Spleen (tissue), 7 donors: Measurements from ENCODE around the gene SPTAN1.

ENCODE experiments used
- POLR2A ChIP-seq, 3 donors: fragments of 450-650 bp; IDR thresholded peaks; one replicate each; pipeline ENCODE4 v1.5.1; 2017; ENCODE audit warnings: antibody characterized with exemption in 3 of 3, mild to moderate bottlenecking in 1 of 3
- TF ChIP-seq, protein P1 (sequence below), 11 experiments: fragments of 200-600 bp in 7 of 11; fragments of 450-650 bp in 4 of 11; sonication (generic) in 4 of 11; IDR thresholded peaks in 8 of 11; conservative IDR thresholded peaks in 3 of 11; 1 replicate in 7 of 11; 2 replicates in 4 of 11; pipeline versions ENCODE4 v1.4.0 to v1.8.0; 2016 to 2021; ENCODE audit warnings: antibody characterized with exemption in 11 of 11, inconsistent platforms in 4 of 11, mild to moderate bottlenecking in 1 of 11
- donor health status: DM: no; HTN: no; CAD: no; lungs with moderate emphysema.
- donor health status: DM: no; HTN: no; CAD: no.
- donor health status: DM: no; HTN: no; CAD: no.

DNA sequence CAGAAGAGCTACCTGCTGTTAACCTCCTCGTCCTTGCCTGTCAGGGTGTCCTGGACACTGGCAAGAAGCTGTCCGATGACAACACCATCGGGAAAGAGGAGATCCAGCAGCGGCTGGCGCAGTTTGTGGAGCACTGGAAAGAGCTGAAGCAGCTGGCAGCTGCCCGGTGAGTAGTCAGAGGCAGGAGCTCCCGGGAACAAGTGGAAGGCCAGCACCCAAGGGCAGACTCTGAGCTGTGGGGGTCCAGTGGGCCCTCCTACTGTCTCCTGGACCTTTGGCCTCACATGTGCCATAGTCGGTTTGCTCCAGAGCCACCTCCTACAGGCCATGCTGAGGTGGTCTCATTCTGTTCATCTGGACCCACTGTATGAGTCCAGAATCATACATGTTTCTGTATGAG is 65.6 kb downstream of the SPTAN1 start:
- TF ChIP-seq, protein P1, sequence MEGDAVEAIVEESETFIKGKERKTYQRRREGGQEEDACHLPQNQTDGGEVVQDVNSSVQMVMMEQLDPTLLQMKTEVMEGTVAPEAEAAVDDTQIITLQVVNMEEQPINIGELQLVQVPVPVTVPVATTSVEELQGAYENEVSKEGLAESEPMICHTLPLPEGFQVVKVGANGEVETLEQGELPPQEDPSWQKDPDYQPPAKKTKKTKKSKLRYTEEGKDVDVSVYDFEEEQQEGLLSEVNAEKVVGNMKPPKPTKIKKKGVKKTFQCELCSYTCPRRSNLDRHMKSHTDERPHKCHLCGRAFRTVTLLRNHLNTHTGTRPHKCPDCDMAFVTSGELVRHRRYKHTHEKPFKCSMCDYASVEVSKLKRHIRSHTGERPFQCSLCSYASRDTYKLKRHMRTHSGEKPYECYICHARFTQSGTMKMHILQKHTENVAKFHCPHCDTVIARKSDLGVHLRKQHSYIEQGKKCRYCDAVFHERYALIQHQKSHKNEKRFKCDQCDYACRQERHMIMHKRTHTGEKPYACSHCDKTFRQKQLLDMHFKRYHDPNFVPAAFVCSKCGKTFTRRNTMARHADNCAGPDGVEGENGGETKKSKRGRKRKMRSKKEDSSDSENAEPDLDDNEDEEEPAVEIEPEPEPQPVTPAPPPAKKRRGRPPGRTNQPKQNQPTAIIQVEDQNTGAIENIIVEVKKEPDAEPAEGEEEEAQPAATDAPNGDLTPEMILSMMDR (IDR thresholded peaks at IDR 0.05 in 8 of 11, conservative IDR thresholded peaks at IDR 0.05 in 3 of 11) = no peak
- TF ChIP-seq POLR2A (IDR thresholded peaks at IDR 0.05) = no peak
